HG03521 (cell line): ENCODE measurements around the gene HIRA.
A peak's percentile ranks its signal among the peaks of the same experiment; 100 is the strongest.
"Not testable (repeated sequence)": the region's sequence is repeated elsewhere in the genome, so short reads cannot be mapped to it uniquely, and the experiment has no call there.

Experiments
- ATAC-seq: cut with Tn5 transposase; IDR thresholded peaks from one replicate; pipeline ENCODE4 v1.9.1; 2021; ENCODE audit warnings: mild to moderate bottlenecking, moderate library complexity; ENCODE audit not compliant: unreplicated experiment

The HIRA gene

DNA sequence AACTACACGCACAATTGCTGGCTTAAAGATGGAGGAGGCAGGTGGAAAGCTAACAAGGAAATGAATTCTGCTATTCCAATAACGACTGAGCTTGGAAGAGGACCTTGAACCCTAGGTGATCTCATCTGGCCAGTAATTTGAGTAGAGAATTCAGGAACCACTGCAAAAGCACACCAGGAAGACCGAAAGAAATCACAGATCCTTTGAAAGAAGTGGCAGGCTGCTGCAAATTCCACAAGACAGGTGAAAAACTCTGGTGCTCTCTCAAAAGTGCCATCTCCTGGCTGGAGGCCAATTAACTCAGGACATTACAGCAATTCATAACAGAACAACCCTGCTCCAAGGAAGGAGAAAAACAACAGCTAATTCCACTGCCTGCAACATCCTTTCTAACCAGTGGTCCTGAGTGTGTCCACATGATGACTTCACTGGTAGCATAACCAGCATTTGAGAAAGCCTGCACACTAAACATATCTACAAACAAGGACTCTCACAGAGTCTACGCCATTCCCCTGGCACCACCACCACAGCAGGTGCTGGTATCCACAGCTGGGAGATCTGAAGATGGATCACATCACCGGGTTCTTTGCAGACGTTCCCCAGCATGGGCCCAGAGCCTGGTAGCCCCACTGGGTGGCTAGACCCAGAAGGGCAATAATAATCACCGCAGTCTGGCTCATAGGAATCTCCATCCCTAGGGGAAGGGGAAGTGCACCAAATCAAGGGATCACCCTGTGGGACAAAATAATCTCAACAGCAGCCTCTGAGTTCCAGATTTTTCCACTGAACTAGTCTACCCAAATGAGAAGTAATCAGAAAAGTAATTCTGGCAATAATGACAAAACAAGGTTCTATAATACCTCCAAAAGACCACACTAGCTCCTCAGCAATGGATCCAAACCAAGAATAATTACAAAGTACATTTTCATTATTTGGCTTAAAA is 95.1 kb downstream of the HIRA start:
- no peak for ATAC-seq

DNA sequence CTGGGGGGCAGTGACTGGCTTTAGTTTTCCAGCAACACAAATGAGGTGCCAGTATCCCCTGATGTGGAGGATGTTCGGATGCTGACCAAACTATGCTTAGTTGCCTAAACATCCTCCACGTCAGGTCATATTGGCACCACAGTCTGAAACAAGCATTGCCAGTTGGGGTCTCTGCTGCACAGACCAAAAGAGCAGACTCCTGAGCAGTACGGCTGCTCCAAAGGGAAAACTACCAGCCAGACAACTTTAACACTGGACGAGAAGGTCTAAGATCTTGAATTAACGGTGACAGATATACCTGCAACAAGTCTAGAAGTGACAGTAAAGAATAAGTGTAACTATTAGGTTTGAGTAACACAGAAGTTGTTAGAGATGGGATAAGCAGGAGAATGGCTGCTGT is 99.6 kb downstream of the HIRA start:
- ATAC-seq: no peak

DNA sequence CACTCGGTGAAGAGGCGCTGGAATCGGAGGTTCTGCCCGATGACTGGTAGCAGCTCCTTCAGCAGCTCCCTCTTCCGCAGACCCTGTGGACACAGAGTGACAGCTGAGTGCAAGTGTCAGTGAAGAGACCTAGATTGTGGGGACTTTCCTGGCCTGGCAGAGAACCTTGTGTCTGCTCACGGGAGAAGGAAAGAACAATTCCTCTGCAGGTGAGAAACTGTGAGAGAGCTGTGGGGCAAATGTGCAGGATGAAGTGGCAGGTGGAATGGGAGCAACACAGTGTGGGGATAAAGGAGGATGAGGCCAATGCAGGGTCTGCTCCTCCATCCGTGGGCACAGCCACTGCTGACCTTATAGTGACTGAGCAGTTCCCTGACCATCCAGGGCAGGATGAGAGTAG is 100.1 kb downstream of the HIRA start:
- no peak for ATAC-seq

DNA sequence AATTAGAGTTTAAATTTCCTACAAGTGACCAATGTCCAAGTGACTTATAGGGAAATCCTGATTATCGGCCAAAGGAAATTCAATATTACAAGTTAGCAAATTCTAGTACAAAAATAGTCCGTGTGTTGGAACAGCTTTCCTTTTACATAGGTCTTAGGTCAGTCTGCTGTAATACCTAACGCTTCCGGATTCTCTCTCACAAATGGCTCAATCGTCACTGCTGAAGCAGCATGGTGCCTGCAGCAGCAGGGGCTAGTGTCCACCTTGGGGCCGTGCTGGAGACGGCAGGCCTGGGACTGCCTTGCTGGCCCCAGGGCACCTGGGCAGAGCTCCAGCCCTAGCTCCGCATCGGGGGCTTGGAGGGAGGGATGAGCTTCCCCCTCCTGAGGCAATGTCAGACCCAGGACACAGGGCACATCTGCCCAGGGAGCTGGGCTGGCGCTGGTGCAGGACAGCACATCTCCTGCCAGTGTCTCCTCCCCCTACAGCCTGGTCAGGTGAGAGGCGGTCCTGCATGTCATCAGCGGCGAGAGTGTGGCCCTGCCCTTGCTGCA is 100.6 kb downstream of the HIRA start:
- no peak for ATAC-seq

DNA sequence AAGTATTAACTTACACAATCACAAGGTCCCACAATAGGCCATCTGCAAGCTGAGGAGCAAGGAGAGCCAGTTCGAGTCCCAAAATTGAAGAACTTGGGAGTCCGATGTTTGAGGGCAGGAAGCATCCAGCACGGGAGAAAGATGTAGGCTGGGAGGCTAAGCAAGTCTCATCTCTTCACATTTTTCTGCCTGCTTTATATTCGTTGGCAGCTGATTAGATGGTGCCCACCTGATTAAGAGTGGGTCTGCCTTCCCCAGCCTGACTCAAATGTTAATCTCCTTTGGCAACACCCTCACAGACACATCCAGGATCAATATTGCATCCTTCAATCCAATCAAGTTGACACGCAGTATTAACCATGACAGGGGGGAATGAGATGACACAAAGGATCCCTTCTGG is 101.3 kb downstream of the HIRA start:
- not testable (repeated sequence) for ATAC-seq

DNA sequence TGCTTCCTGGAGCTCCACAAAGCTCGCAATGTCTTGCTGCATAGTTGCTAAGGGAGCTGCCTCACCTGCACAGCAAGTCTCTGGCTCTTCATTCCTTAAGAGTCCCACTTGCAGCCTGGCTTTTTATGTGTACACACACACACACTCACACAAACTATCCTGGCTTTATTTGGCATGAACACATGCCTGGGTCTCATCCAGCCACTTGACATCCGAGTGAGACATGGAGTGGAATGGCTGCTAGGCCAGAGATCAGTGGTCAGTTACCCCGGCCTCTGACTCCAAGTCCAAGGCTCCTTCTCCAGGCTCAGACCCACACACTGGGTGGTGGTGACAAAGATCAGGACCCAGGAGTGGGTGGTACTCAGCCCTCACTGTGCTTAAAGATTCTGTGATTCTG is 102.1 kb downstream of the HIRA start:
- no peak for ATAC-seq

DNA sequence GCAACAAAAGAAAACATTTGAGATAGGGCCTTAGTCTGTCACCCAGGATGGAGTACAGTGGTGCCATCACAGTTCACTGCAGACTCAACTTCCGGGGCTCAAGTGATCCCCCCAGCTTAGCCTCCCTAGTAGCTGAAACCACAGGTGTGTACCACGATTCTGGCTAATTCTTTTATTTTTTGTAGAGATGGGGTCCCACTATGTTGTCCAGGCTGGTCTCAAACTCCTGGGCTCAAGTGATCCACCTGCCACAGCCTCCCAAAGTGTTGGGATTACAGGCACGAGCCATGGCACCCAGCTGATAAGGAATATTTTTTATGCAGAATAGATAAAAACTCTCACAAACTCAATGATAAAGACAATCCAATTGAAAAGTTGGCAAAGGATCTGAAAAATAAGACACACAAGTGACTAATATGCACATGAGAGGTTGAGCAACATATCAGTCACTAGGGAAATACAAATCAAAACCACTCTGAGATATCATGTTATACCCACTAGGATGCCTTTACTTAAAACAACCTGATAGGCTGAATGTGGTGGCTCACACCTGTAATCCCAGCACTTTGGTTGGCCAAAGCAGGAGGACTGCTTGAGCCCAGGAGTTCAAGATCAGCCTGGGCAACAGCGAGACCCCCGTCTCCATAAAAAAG is 106.1 kb downstream of the HIRA start:
- ATAC-seq: no peak

DNA sequence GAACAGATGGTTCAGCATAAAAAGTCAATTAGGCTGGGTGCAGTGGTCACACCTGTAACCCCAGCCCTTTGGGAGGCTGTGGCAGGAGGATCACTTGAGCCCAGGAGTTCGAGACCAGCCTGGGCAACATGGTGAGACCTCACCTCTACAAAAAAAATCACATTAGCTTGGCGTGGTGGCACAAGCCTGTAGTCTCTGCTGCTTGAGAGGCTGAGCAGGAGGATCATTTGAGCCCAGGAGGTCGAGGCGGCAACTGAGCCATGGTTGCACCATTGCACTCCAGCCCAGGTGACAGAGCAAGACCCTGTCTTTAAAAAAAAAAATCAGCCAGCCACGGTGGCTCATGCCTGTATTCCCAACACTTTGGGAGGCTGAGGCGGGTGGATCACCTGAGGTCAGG is 108.1 kb downstream of the HIRA start:
- ATAC-seq: not testable (repeated sequence)

DNA sequence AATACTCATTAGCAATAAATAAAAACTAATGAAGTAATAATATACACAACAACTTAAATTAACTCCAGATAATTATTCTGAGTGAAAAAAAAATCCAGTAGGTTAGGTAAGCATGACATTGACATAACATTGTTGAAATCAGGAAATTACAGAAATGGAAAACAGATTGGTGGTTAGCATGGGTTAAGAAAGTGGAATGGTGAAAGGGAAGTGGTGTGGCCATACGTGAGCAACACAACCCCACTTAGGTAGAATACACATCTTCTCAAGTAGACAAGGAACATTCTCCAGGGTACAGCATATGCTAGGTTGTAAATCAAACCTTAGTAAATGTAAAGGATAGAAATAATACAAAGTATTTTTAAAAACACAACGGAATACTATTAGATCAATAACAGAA is 109.8 kb downstream of the HIRA start:
- no peak for ATAC-seq

DNA sequence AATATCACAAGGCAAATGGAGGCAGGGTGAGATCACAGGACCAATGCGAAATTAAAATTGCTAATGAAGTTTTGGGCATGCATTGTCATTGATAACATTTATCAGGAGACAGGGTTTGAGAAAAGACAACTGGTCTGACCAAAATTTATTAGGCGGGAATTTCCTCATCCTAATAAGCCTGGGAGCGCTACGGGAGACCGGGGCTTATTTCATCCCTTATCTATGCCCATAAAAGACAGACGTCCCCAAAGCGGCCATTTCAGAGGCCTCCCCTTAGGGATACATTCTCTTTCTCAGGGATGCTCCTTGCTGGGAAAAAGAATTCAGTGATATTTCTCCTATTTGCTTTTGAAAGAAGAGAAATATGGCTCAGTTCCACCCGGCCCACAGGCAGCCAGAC is 111.4 kb downstream of the HIRA start:
- not testable (repeated sequence) for ATAC-seq

DNA sequence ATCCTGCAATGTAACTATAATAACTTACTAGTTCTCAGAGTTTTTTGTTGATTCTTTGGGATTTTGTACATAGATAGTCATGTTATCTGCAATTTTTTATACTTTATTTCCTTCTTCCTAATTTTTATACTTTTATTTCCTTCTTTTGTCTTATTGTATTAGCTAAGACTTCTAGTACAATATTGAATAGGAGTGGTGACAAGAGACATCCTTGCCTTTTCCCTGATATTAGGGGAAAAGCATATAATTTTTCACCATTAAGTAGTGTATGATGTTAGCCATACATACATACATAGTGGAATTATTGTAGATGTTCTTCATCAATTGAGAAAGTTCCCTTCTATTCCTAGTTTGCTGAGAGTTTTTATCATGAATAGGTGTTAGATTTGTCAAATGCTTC is 112.3 kb downstream of the HIRA start:
- ATAC-seq: no peak

DNA sequence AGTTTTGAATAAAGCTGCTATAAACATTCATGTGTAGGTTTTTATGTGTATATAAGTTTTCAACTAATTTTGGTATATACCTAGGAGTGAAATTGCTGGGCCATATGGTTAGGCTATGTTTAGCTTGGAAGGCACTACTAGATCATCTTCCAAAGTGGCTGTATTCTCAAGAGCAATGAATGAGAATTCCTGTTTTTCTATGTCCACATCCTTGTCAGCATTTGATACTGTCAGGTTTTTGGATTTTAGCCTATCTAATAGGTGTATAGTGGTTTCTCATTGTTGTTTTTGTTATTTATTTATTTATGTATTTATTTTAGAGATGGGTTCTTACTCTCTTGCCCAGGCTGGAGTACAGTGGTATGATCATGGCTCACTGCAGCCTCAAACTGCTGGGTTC is 113.7 kb downstream of the HIRA start:
- ATAC-seq: no peak

DNA sequence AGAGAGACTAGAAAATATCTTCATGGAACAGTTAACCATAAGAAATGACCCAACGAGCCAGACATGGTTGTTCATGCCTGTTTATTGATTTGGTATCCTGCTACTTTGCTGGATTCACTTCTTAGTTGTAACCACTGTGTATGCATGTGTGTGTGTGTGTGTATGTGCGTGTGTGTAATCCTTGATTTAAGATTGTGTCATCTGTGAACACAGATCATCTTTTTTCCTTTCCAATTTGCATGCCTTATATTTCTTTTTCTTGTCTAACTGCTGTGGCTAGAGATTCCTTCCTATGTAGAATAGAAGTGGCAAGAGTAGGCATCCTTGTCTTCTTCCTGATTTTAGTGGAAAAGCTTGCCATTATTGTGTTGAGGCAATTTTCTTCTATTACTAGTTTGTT is 123.7 kb downstream of the HIRA start:
- no peak for ATAC-seq

DNA sequence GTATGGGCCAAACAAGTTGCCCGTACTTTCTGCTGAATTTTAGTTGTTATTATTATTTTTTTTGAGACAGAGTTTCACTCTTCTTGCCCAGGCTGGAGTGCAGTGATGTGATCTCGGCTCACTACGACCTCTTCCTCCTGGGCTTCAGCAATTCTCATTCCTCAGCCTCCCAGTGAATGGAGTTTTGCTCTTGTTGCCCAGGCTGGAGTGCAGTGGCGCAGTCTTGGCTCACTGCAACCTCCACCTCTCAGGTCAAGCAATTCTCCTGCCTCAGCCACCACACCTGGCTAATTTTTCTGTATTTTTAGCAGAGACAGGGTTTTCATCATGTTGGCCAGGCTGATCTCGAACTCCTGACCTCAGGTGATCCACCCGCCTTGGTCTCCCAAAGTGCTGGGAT is 125.0 kb downstream of the HIRA start:
- ATAC-seq: not testable (repeated sequence)

DNA sequence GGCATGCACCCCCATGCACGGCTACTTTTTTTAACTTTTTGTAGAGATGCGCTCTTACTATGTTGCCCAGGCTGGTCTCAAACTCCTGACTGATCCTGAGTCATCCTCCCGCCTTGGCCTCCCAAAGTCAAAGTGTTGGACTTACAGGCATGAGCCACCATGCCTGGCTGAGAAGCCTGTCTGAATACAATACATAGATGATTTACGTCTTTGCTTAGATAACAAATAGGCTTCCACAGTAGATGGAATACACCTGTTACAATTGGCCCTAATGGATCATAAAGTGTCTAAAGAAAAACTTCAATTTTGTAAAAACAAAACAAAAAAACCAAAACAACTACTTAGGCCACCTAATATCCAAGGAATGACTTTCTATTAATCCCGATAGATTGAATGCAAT is 127.0 kb downstream of the HIRA start:
- ATAC-seq: no peak

DNA sequence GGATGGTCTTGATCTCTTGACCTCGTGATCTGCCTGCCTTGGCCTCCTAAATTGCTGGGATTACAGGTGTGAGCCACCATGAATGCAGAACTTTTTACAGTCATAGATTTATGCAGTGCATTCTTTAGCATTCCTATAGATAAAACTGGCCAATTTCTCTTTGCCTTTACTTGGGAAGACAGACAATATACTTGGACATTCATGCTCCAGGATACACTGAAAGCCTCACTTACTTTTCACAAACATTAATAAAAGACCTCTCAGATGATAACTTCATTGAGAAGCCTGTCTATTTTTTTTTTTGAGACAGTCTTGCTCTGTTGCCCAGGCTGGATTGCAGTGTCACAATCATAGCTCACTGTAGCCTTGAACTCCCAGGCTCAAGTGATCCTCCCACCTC is 127.7 kb downstream of the HIRA start:
- no peak for ATAC-seq

DNA sequence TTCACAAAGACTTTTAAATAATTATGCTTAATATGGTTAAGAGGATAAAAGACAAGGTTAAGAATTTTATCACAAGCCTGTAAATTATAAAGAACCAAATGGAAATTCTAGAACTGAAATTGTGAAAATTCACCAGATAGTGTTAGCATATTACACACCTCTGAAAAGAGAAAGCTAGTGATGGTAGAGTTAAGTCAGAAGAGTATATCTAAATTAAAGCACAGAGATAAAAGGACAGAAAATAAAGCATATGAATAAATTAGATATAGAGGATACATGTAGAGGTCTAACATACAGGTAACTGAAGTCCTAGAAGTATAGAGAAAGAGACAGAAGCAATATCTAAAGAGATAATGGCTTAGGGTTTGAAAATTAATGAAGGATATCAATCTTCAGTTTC is 135.8 kb downstream of the HIRA start:
- no peak for ATAC-seq

DNA sequence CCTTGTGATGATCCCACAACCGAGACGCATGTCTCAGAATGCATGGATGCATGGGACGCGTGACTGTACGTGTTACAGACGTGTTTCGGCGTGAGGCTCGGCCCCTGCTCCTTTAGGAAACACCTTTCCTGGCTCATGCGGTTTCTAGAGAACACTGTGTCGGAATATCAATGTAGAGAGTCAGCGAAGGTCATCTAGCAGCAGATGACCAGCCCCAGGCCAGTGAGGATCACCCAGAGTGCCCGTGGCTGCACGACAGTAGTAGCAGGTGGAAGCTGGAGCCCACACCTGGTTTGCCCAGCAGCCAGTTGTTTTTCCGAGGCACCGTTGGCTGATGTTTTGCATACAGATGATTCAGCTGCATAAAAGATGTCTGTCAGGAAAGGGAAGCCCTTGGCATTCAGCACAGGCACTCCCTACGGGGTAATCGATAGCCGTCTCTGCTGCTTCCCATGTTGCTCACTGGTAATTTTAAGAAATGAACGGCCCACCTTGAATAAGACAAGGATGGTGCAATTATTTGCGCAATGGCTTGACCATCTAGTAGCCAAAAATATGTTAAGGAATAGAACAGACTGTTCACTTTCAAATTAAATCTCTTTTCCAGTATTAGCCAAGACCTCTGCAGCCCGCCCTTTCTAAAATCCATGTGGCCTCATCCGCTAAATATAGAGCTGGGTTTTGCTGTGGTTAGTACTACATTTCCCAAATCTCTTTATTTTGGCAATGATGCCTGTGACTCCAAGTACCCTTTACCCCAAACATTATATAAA is 138.9 kb downstream of the HIRA start:
- ATAC-seq: no peak

DNA sequence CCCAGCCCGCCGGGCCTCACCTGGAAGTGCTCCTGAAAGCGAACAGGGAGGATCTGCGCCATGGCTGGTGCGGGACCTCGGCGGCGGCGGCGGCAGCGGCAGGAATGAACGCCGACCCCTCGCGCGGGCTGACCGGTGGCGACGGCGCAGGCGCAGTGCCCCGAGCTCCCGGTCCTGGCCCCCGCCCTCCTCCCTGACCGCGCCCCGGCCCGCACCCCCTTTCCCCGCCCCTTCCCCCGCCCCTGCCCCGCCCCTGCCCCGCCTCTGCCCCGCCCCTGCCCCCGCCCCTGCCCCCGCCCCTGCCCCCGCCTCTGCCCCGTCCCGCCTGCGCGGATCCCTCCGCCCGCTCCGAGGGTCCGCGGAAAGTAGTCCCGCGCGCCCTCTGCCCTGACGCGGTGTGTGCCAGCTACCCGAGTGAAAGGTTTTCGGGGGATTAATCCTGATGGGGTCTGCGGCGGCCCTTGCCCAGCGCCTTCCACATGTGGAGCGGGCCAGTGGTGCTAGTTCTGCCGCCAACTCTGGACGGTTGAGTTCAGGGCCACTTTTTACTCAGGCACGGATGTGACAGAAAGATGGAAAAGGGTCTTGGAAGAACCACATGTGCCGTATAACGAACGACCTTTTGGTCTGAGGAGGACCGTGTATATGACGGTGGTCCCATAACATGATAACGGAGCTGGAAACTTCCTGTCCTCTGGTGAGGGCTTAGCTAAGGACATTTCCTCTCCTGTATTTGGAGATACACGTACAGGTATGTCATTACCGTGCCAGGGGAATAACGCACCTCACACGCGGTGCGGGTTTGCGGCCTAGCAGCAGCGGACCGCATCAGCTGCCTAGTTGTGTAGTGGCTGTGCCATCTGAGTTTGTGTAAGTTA is 139.7 kb downstream of the HIRA start, which contains the start of gene CLTCL1:
Gene CLTCL1 (minus strand): TSS at position 140 of the 878 bp plus-strand sequence. CDS start 78 bp downstream, at position 62.
- ATAC-seq: peak; percentile 79

DNA sequence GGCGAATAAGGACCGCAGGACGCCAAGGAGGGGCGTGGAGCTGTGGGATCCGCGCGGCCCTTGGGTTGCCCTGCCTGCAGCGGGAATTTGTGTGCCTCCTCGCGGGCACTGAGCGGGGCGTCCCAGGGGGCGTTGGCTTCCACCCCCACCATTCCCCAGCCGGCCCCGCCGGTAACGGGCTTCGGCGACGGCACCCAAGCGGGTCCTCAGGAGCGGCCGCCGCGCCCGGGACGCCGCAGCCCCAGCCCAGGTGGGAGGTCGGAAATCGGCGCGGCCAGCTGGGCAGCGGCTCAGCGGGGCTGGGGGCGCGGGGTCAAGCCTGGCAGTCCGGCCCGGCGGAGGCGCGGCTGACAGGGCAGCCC is 140.3 kb downstream of the HIRA start:
- peak; percentile 33 for ATAC-seq
